HG03196 (cell line): ENCODE results near the gene PFKFB1.
"Not testable (repeated sequence)": the region's sequence is repeated elsewhere in the genome, so short reads cannot be mapped to it uniquely, and the experiment has no call there.

ENCODE experiments used
- ATAC-seq: cut with Tn5 transposase; IDR thresholded peaks from one replicate; pipeline ENCODE4 v1.9.1; 2021; ENCODE audit not compliant: unreplicated experiment

Gene PFKFB1

GRCh38 chrX:54994668-54995351 lies 822 bp upstream of the PFKFB1 start:
- no peak for ATAC-seq

GRCh38 chrX:54992911-54993622 lies 921 bp downstream of the PFKFB1 start:
- ATAC-seq: no peak

GRCh38 chrX:54991706-54992105 lies 2.3 kb downstream of the PFKFB1 start:
- ATAC-seq: no peak

- not testable (repeated sequence) for ATAC-seq
Observed at GRCh38 chrX:54983306-54983705, 10.7 kb downstream of the PFKFB1 start.

GRCh38 chrX:54980334-54980733 lies 13.7 kb downstream of the PFKFB1 start:
- no peak for ATAC-seq

- ATAC-seq: no peak
Observed at GRCh38 chrX:54979432-54979831, 14.6 kb downstream of the PFKFB1 start.

- no peak for ATAC-seq
Observed at GRCh38 chrX:54978448-54978847, 15.5 kb downstream of the PFKFB1 start.

- no peak for ATAC-seq
Observed at GRCh38 chrX:54977387-54977786, 16.6 kb downstream of the PFKFB1 start.

- no peak for ATAC-seq
Observed at GRCh38 chrX:54964766-54965497, 29.1 kb downstream of the PFKFB1 start.

- ATAC-seq: no peak
Observed at GRCh38 chrX:54961750-54962149, 32.2 kb downstream of the PFKFB1 start.

GRCh38 chrX:54950730-54951375 lies 43.1 kb downstream of the PFKFB1 start:
- ATAC-seq: no peak

- ATAC-seq: no peak
Observed at GRCh38 chrX:54945224-54945623, 48.8 kb downstream of the PFKFB1 start.

GRCh38 chrX:54944816-54945215 lies 49.2 kb downstream of the PFKFB1 start:
- no peak for ATAC-seq

- ATAC-seq: no peak
Observed at GRCh38 chrX:54937416-54937815, 56.6 kb downstream of the PFKFB1 start.

- no peak for ATAC-seq
Observed at GRCh38 chrX:54935306-54935705, 58.7 kb downstream of the PFKFB1 start.

- no peak for ATAC-seq
Observed at GRCh38 chrX:54934890-54935289, 59.1 kb downstream of the PFKFB1 start.

- no peak for ATAC-seq
Observed at GRCh38 chrX:54934058-54934457, 59.9 kb downstream of the PFKFB1 start.

- no peak for ATAC-seq
Observed at GRCh38 chrX:54933150-54933826, 60.7 kb downstream of the PFKFB1 start.

- ATAC-seq: no peak
Observed at GRCh38 chrX:54931107-54931506, 62.9 kb downstream of the PFKFB1 start.

GRCh38 chrX:54930291-54931049 lies 63.5 kb downstream of the PFKFB1 start:
- no peak for ATAC-seq
